GM19238 (cell line): ENCODE measurements around the gene TTLL3.
"Not testable (repeated sequence)": the region's sequence is repeated elsewhere in the genome, so short reads cannot be mapped to it uniquely, and the experiment has no call there.

Experiments used
- DNase-seq: peaks from one replicate; pipeline ENCODE4 v3.0.0; 2011; ENCODE audit warnings: low spot score; ENCODE audit not compliant: insufficient read length

Gene TTLL3

DNA sequence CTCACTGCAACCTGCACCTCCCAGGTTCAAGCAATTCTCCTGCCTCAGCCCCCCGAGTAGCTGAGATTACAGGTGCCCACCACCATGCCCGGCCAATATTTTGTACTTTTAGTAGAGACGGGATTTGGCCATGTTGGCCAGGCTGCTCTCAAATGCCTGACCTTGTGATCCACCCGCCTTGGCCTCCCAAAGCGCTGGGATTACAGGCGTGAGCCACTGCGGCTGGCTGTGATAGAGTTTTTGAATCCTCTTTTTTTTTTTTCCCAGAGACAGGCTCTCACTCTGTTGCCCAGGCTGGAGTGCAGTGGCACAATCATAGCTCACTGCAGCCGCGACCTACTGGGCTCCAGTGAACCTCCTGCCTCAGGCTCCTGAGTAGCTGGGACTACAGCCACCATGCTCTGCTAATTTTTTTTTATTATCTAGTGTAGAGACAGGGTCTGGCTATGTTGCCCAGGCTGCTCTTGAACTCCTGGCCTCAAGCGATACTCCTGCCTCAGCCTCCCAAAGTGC is 55.1 kb downstream of the TTLL3 start:
- DNase-seq: not testable (repeated sequence)

GRCh38 chr3:9866639-9867038 is 56.6 kb downstream of the TTLL3 start:
- DNase-seq: no peak

GRCh38 chr3:9867106-9867505 is 57.0 kb downstream of the TTLL3 start:
- DNase-seq: no peak

GRCh38 chr3:9869955-9870354 is 59.9 kb downstream of the TTLL3 start:
- no peak for DNase-seq

DNA sequence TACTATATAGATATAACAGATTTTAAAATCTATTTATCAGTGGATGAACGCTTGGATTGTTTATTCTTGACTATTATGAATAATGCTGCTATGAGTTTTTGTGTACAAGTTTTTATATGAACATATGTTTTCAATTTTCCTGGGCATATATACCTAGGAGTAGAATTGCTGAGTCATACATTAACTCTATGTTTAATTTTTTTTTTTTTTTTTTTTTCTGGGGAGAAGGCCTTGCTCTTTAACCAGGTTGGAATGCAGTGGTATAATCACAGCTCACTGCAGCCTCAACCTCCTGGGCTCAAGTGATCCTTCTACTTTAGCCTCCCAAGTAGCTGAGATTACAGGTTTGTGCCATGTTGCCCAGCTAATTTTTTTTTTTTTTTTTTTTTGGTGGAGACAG is 60.9 kb downstream of the TTLL3 start:
- no peak for DNase-seq

GRCh38 chr3:9872067-9872466 is 62.0 kb downstream of the TTLL3 start:
- DNase-seq: not testable (repeated sequence)

DNA sequence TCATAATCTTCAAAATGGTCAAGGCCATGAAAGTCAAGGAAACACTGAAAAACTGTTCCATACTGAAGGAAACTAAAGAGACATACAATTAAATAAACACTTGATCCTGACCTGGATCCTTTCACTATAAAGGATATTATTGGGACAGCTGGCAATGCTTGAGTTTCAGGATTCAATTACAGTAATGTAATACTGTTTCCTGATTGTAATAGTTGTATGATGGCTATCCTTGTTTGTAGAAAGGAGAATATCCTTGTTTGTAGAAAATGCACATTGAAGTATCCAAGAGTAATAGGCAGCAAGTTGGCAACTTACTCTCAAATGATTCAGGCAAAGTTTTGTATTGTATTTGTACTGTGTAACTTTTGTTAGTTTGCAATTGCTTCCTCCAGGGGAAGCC is 65.4 kb downstream of the TTLL3 start:
- no peak for DNase-seq

GRCh38 chr3:9876255-9876654 is 66.2 kb downstream of the TTLL3 start:
- not testable (repeated sequence) for DNase-seq

DNA sequence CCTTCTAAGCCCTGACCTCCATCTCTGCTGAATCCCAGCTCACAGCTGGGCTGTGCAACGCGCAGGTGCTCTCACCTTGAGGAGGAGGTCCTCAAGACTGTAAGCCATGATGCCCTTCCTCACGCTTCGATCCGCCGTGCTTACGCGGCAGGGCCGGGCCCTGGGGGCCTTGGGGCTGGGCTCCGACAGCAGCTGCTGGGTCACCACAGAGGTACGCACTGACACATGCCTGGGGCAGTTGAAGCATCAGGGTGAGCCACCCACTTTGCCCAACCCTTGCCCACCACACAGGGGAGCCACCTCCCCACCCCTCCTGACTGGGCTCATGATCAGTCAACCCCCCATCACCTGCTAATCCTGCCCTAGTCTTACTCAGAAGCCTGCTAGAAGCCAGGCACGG is 66.9 kb downstream of the TTLL3 start:
- DNase-seq: no peak

GRCh38 chr3:9878700-9879099 is 68.6 kb downstream of the TTLL3 start:
- no peak for DNase-seq

GRCh38 chr3:9879830-9880549 is 69.9 kb downstream of the TTLL3 start, which contains the start of gene CIDEC:
Gene CIDEC, minus strand, starts transcription at chr3:9880253. Its CDS starts 1,767 bp downstream, at chr3:9878486.
- no peak for DNase-seq

DNA sequence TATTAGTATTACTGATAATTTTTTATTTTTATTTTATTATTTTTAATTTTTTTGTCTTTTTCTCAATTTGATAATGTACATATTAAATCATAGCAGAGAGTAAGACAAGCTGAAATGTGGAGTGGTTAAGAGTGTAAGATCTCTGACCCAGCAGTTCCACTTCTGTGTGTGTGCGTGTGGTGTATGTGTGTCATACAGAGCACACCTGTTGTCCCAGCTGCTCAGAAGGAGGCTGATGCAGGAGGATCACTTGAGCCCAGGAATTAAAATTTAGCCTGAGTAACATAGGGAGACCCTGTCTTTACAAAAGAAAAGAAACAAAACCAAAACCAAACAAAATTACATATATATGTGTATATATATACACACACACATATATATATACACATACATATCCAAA is 71.4 kb downstream of the TTLL3 start:
- no peak for DNase-seq

DNA sequence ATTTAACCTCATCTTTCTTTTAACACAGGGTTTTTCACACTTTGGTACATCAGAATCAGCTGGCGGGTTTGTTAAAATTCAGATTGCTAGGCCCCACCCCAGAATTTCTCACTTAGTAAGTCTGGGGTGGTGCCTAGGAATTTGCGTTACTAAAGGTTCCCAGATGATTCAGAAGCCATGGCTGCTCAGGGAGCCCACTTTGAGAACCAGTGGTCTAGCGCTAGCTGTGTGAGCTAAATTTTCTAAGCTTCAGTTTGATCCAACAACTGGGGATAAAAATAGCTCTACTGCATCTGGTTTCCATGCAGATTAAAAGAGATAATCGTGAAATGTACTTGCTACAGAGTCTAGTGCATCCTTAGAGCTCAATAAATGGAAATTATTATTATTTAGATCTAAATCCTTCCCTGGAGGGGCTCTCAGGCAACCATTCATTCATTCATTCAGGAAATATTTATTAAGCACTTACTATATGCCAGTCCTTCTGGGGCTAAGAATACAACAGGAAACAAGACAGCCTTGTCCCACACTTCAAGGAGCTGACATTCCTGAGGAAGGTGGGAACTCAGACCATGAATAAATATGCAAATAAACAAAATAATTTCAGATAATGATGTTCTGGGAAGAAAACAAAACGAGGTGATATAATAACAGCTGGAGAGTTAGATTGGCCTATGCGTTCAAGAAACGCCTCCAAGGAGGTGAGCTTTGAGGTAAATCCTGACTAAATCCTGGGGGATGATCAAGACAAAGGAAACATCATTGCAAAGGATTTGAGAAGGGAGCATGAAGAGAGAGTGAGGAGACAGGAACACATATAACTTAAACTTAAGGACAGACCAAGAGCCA is 73.9 kb downstream of the TTLL3 start:
- no peak for DNase-seq

DNA sequence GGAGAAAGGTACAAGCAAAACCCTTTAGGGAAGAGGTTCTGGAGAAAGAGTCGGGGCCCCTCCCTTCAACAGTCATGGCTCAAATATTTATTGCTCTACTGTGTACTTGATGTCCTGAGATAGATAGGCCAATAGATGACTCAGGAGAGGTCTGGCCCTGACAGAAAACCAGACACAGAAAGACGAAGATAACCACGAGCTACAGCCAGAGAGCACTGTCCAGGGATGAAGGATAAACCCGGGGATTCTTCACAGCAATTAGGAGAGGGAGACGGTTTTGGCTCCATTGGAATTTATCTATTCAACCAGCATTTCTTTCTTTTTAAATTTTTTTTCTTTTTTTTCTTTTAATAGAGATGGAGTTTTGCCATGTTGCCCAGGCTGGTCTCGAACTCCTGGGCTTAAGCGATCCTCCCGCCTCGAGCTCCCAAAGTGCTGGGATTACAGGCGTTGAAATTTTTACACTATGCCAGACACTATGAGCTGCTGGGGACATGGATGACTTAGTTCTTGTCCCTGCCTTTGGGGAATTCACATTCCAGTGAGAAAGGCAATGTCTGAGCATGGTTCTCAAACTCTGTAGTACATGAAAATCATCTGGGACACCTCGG is 74.6 kb downstream of the TTLL3 start:
- no peak for DNase-seq
